K562 (cell line): ENCODE measurements around the gene EFCAB8.

Experiments
- ATF3 ChIP-seq, 2 experiments: fragments of 450-650 bp in 1 of 2; sonication (generic) in 1 of 2; formaldehyde crosslinking in 1 of 2; IDR thresholded peaks in 1 of 2; conservative IDR thresholded peaks in 1 of 2; 2 replicates each; pipeline versions ENCODE4 v1.6.1 to v1.8.1; 2016 to 2023; ENCODE audit warnings: mild to moderate bottlenecking in 2 of 2, moderate library complexity in 2 of 2, inconsistent platforms in 1 of 2, missing genetic modification reagents in 1 of 2
- EZH2 ChIP-seq: IDR thresholded peaks from 2 replicates; pipeline ENCODE4 v1.6.1; 2012; ENCODE audit warnings: low read depth, mild to moderate bottlenecking, inconsistent platforms, low read length, borderline replicate concordance
- FOSL1 ChIP-seq: fragments of 200-800 bp; sonication (Bioruptor generic); conservative IDR thresholded peaks from 2 replicates; pipeline ENCODE4 v1.6.1; 2016; ENCODE audit warnings: missing genetic modification characterization, missing compliant biosample characterization
- HDAC2 ChIP-seq: fragments of 450-650 bp; IDR thresholded peaks from 2 replicates; pipeline ENCODE4 v1.6.1; 2016; ENCODE audit warnings: mild to moderate bottlenecking
- LARP7 ChIP-seq: fragments of 450-650 bp; IDR thresholded peaks from 2 replicates; pipeline ENCODE4 v1.6.1; 2016
- TCF3 ChIP-seq: sonication (generic); formaldehyde crosslinking; IDR thresholded peaks from 2 replicates; pipeline ENCODE4 v1.4.0; 2020; ENCODE audit warnings: mild to moderate bottlenecking, missing genetic modification reagents
- U2AF2 ChIP-seq: fragments of 200-400 bp; formaldehyde crosslinking; optimal IDR thresholded peaks from 2 replicates; pipeline ENCODE3; 2017; ENCODE audit warnings: low read depth, mild to moderate bottlenecking, low read length
- ZNF766 ChIP-seq: fragments of 200-800 bp; sonication (Bioruptor generic); conservative IDR thresholded peaks from 2 replicates; pipeline ENCODE4 v1.6.1; 2016; ENCODE audit warnings: missing genetic modification characterization, missing compliant biosample characterization

- no peak for TF ChIP-seq FOSL1
- TF ChIP-seq TCF3 (CRISPR knock-in tag) = no peak
- TF ChIP-seq HDAC2 = no peak
- TF ChIP-seq EZH2 = no peak
- TF ChIP-seq LARP7 = no peak
- TF ChIP-seq ATF3 (IDR thresholded peaks at IDR 0.05) = no peak
- TF ChIP-seq ATF3 (CRISPR knock-in tag; conservative IDR thresholded peaks at IDR 0.05) = no peak
- TF ChIP-seq U2AF2 = no peak
- TF ChIP-seq ZNF766 (CRISPR knock-in tag) = no peak
These were observed 146.4 kb downstream of the EFCAB8 start for GRCh38 chr20:33005132-33005566.
